SK-N-SH (cell line): ENCODE data around the gene NUDT22.

ENCODE experiments used
- CTCF ChIP-seq: fragments of 200-600 bp; sonication (generic); IDR thresholded peaks from 2 replicates; pipeline ENCODE4 v1.6.1; 2017; ENCODE audit warnings: antibody characterized with exemption, mild to moderate bottlenecking, moderate library complexity
- NRF1 ChIP-seq: IDR thresholded peaks from 2 replicates; pipeline ENCODE4 v1.6.1; 2012; ENCODE audit warnings: low read depth, mild to moderate bottlenecking, low read length

DNA sequence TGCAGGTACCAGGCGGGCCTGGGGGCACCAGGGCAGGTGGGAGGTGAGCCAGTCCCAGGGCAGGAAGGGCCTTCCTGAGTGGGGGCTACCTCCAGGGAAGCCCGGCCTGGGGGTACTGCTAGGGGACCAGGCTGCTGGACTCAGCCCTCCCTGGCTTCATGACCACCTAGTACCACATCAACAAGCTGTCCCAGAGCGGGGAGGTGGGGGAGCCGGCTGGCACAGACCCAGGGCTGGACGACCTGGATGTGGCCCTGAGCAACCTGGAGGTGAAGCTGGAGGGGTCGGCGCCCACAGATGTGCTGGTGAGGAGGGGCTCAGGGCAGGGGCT is 6.8 kb upstream of the NUDT22 start:
- no peak for TF ChIP-seq CTCF
- no peak for TF ChIP-seq NRF1
